ENCODE results near the gene HMGN2. TPM values are rescaled to one million over a fixed set of nuclear protein-coding genes. Genes with fewer than 3 reads are reported as not detected.
"Not testable (repeated sequence)": the region's sequence is repeated elsewhere in the genome, so short reads cannot be mapped to it uniquely, and the experiment has no call there.

The HMGN2 gene
- total and polyA plus RNA-seq, 7 experiments from 2014 or later: 304 to 901 (median 369) TPM

- peak overlapping the region in 3 of 9 donors; percentile 45 to 62 (median 48) for H3K27ac Mint-ChIP-seq
- no peaks in the 10 kb centered on the region for H3K27me3 ChIP-seq (ENCODE audit: control insufficient read depth in 2 of 2, insufficient read depth in 2 of 2, low read length in 2 of 2)
- H3K4me1 Mint-ChIP-seq: peaks cover 2 to 22% (median 5%) of the 10 kb centered on the region in 7 donors
- H3K4me3 ChIP-seq (ENCODE audit: low read length): no peak overlapping the region
- ChIA-PET CTCF (no interaction called here), POLR2A (interaction anchor here (0.5 to 1.9 kb wide), 2 partner anchors 24 to 122 kb away, joined by 3 to 4 read pairs; partner anchors contain the start of gene HMGN2)
- no peaks in the 10 kb centered on the region for H3K9me3 Mint-ChIP-seq
- H3K27me3 Mint-ChIP-seq: no peaks in the 10 kb centered on the region
- H3K36me3 Mint-ChIP-seq: no peaks in the 10 kb centered on the region
- peaks cover 13 to 15% of the 10 kb centered on the region in 2 donors for H3K4me1 ChIP-seq (ENCODE audit: control insufficient read depth in 2 of 2, insufficient read depth in 2 of 2, low read length in 2 of 2)
- ATAC-seq (no peak), DNase-seq (no peak)
- H3K9me3 ChIP-seq (ENCODE audit: control insufficient read depth in 2 of 3, low read length in 3 of 3): no peaks in the 10 kb centered on the region
- H3K27ac ChIP-seq (ENCODE audit: low read depth, low read length): no peak overlapping the region
- H3K4me3 Mint-ChIP-seq: no peak overlapping the region
- H3K36me3 ChIP-seq (ENCODE audit: control insufficient read depth in 2 of 3, insufficient read depth in 3 of 3, low read length in 3 of 3): no peaks in the 10 kb centered on the region
- intact Hi-C loops (cut with micrococcal nuclease): no loop called here
Measured at GRCh38 chr1:26496861-26497260, 24.6 kb downstream of the HMGN2 start.

GRCh38 chr1:26498894-26499293, 26.7 kb downstream of the HMGN2 start:
- peak overlapping the region; percentile 8 to 85 (median 51) for H3K4me3 Mint-ChIP-seq
- ATAC-seq: no peak
- Histone ChIP-seq H3K27ac (ENCODE audit: low read depth, low read length) (no peak overlapping the region), H3K9me3 (ENCODE audit: control insufficient read depth in 2 of 3, low read length in 3 of 3) (no peaks in the 10 kb centered on the region), H3K27me3 (ENCODE audit: control insufficient read depth in 2 of 2, insufficient read depth in 2 of 2, low read length in 2 of 2) (no peaks in the 10 kb centered on the region), H3K4me3 (ENCODE audit: low read length) (no peak overlapping the region), H3K36me3 (ENCODE audit: control insufficient read depth in 2 of 3, insufficient read depth in 3 of 3, low read length in 3 of 3) (no peaks in the 10 kb centered on the region), H3K4me1 (ENCODE audit: control insufficient read depth in 2 of 2, insufficient read depth in 2 of 2, low read length in 2 of 2) (peaks cover 16% of the 10 kb centered on the region in 2 donors)
- peaks cover 3 to 31% (median 11%) of the 10 kb centered on the region in 7 donors for H3K4me1 Mint-ChIP-seq
- DNase-seq: no peak
- CTCF ChIA-PET: interaction anchor here (1.1 to 3.2 kb wide), 2 partner anchors 29 to 290 kb away, joined by 3 to 15 read pairs; partner anchors contain the start of gene PIGV
- peaks cover 0 to 2% (median 0%) of the 10 kb centered on the region in 11 donors for H3K9me3 Mint-ChIP-seq
- intact Hi-C loops (cut with micrococcal nuclease): no loop called here
- POLR2A ChIA-PET: interaction anchor here (0.5 to 1.9 kb wide), 3 partner anchors 10 to 89 kb away, joined by 3 to 6 read pairs (median 4); no protein-coding TSS in a partner anchor
- no peaks in the 10 kb centered on the region for H3K36me3 Mint-ChIP-seq
- no peaks in the 10 kb centered on the region for H3K27me3 Mint-ChIP-seq
- H3K27ac Mint-ChIP-seq: peak overlapping the region in 5 of 9 donors; percentile 38 to 62 (median 57)

- H3K27me3 ChIP-seq (ENCODE audit: control insufficient read depth in 2 of 2, insufficient read depth in 2 of 2, low read length in 2 of 2): no peaks in the 10 kb centered on the region
- ChIA-PET POLR2A (interaction anchor here (0.6 to 3.0 kb wide), 25 partner anchors 9 to 397 kb away, joined by 3 to 40 read pairs (median 5); partner anchors contain the start of genes DHDDS, HMGN2, PIGV and RPS6KA1), CTCF (interaction anchor here (0.7 to 3.2 kb wide), 17 partner anchors 11 to 300 kb away, joined by 3 to 19 read pairs (median 5); partner anchors contain the start of genes HMGN2 and PIGV)
- peak; percentile 76 to 97 (median 86) for DNase-seq
- Mint-ChIP-seq H3K4me1 (peaks cover 1 to 31% (median 11%) of the 10 kb centered on the region in 7 donors), H3K27me3 (no peaks in the 10 kb centered on the region), H3K9me3 (peaks cover 0 to 2% (median 0%) of the 10 kb centered on the region in 11 donors), H3K27ac (peak overlapping the region; percentile 67 to 95 (median 91)), H3K36me3 (no peaks in the 10 kb centered on the region), H3K4me3 (peak overlapping the region; percentile 67 to 91 (median 88))
- intact Hi-C loops (cut with micrococcal nuclease): loop anchor here (1.0 to 10.0 kb wide), 13 partner anchors 27 to 421 kb away; partner anchors contain the start of genes ARID1A (in 2 of the 2), DHDDS (in 2 of the 2), RPS6KA1 (in 2 of the 2) and HMGN2 (in 1 of the 2)
- H3K4me3 ChIP-seq (ENCODE audit: low read length): peak overlapping the region; percentile 95
- peak overlapping the region; percentile 90 for H3K27ac ChIP-seq (ENCODE audit: low read depth, low read length)
- H3K36me3 ChIP-seq (ENCODE audit: control insufficient read depth in 2 of 3, insufficient read depth in 3 of 3, low read length in 3 of 3): no peaks in the 10 kb centered on the region
- no peaks in the 10 kb centered on the region for H3K9me3 ChIP-seq (ENCODE audit: control insufficient read depth in 2 of 3, low read length in 3 of 3)
- peaks cover 16% of the 10 kb centered on the region in 2 donors for H3K4me1 ChIP-seq (ENCODE audit: control insufficient read depth in 2 of 2, insufficient read depth in 2 of 2, low read length in 2 of 2)
- peak; percentile 89 for ATAC-seq
Measured at GRCh38 chr1:26500488-26501175, 28.4 kb downstream of the HMGN2 start.

- ATAC-seq; H3K9me3 Mint-ChIP-seq; H3K36me3 Mint-ChIP-seq; H3K27me3 Mint-ChIP-seq; H3K4me3 Mint-ChIP-seq; H3K4me3 ChIP-seq (ENCODE audit: low read length); H3K4me1 Mint-ChIP-seq; H3K36me3 ChIP-seq (ENCODE audit: control insufficient read depth in 2 of 3, insufficient read depth in 3 of 3, low read length in 3 of 3); CTCF ChIA-PET; H3K27ac ChIP-seq (ENCODE audit: low read depth, low read length); DNase-seq; intact Hi-C loops (cut with micrococcal nuclease); H3K4me1 ChIP-seq (ENCODE audit: control insufficient read depth in 2 of 2, insufficient read depth in 2 of 2, low read length in 2 of 2); H3K9me3 ChIP-seq (ENCODE audit: control insufficient read depth in 2 of 3, low read length in 3 of 3); H3K27ac Mint-ChIP-seq; H3K27me3 ChIP-seq (ENCODE audit: control insufficient read depth in 2 of 2, insufficient read depth in 2 of 2, low read length in 2 of 2): not testable (repeated sequence)
- POLR2A ChIA-PET: interaction anchor here (0.9 to 1.1 kb wide), 2 partner anchors 11 to 14 kb away, joined by 3 read pairs; no protein-coding TSS in a partner anchor
Measured at GRCh38 chr1:26510711-26511110, 38.5 kb downstream of the HMGN2 start.

- H3K27ac ChIP-seq (ENCODE audit: low read depth, low read length); H3K9me3 ChIP-seq (ENCODE audit: control insufficient read depth in 2 of 3, low read length in 3 of 3); intact Hi-C loops (cut with micrococcal nuclease); H3K4me1 ChIP-seq (ENCODE audit: control insufficient read depth in 2 of 2, insufficient read depth in 2 of 2, low read length in 2 of 2); POLR2A ChIA-PET; H3K27ac Mint-ChIP-seq; H3K36me3 ChIP-seq (ENCODE audit: control insufficient read depth in 2 of 3, insufficient read depth in 3 of 3, low read length in 3 of 3); CTCF ChIA-PET; H3K4me1 Mint-ChIP-seq; ATAC-seq; H3K36me3 Mint-ChIP-seq; DNase-seq; H3K4me3 ChIP-seq (ENCODE audit: low read length); H3K27me3 ChIP-seq (ENCODE audit: control insufficient read depth in 2 of 2, insufficient read depth in 2 of 2, low read length in 2 of 2); H3K9me3 Mint-ChIP-seq; H3K4me3 Mint-ChIP-seq: not testable (repeated sequence)
- H3K27me3 Mint-ChIP-seq: peaks cover 0 to 11% (median 0%) of the 10 kb centered on the region in 5 donors
Measured at GRCh38 chr1:26515836-26516235, 43.6 kb downstream of the HMGN2 start.

GRCh38 chr1:26516987-26517765, 44.9 kb downstream of the HMGN2 start:
- no peaks in the 10 kb centered on the region for H3K4me1 ChIP-seq (ENCODE audit: control insufficient read depth in 2 of 2, insufficient read depth in 2 of 2, low read length in 2 of 2)
- Mint-ChIP-seq H3K4me1 (no peaks in the 10 kb centered on the region), H3K27ac (no peak overlapping the region), H3K27me3 (peaks cover 0 to 17% (median 0%) of the 10 kb centered on the region in 5 donors), H3K9me3 (peaks cover 0 to 6% (median 0%) of the 10 kb centered on the region in 11 donors), H3K36me3 (no peaks in the 10 kb centered on the region), H3K4me3 (no peak overlapping the region)
- ChIA-PET POLR2A (no interaction called here), CTCF (interaction anchor here (0.6 kb wide), 1 partner anchor 21 kb away, joined by 3 read pairs; no protein-coding TSS in a partner anchor)
- no peak overlapping the region for H3K27ac ChIP-seq (ENCODE audit: low read depth, low read length)
- no peaks in the 10 kb centered on the region for H3K9me3 ChIP-seq (ENCODE audit: control insufficient read depth in 2 of 3, low read length in 3 of 3)
- H3K4me3 ChIP-seq (ENCODE audit: low read length): no peak overlapping the region
- H3K36me3 ChIP-seq (ENCODE audit: control insufficient read depth in 2 of 3, insufficient read depth in 3 of 3, low read length in 3 of 3): no peaks in the 10 kb centered on the region
- ATAC-seq: no peak
- intact Hi-C loops (cut with micrococcal nuclease): no loop called here
- DNase-seq: no peak
- H3K27me3 ChIP-seq (ENCODE audit: control insufficient read depth in 2 of 2, insufficient read depth in 2 of 2, low read length in 2 of 2): no peaks in the 10 kb centered on the region

All from naive thymus-derived CD4-positive, alpha-beta T cell (primary cell).